M059J (cell line): Measurements from ENCODE around the gene SUCLG2. TPM values are rescaled to one million over a fixed set of nuclear protein-coding genes. Genes with fewer than 3 reads are reported as not detected.
A peak's percentile ranks its signal among the peaks of the same experiment; 100 is the strongest.
"Not testable (repeated sequence)": the region's sequence is repeated elsewhere in the genome, so short reads cannot be mapped to it uniquely, and the experiment has no call there.

Experiments used
- DNase-seq: peaks from one replicate; pipeline ENCODE4 v3.0.0-alpha.2; 2012; ENCODE audit warnings: low read depth
- total RNA-seq: library from RNA; depleted of rRNA; stranded (reverse); fragments of >200 nt; shearing (Covaris generic); gene quantifications from 2 replicates; pipeline ENCODE4 v1.2.3, GENCODE V29; 2014

Gene SUCLG2
- total RNA-seq, 1 experiment from 2014 or later, result 28.7 TPM

- DNase-seq, result no peak
Observed at GRCh38 chr3:67559029-67559605, 95.3 kb downstream of the SUCLG2 start.

DNA sequence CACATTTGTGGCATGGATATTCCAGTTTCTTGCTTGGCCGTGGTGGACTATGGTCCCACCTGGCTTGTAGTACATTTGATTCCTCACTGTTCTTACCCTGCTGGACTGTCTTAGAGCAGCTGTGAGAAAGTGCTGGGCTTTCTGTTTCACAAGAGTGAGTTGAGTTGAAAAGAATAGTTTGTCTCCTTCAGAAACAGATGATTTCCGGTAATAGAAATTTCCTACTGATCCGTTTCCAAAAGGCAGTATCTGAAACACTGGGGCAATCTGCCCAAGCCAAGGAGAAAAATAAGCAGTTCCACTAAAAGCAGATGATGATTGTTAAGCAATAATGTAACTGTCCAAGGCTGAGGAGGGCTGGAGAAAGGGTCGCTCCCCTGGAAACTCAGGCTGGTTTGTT, 96.0 kb downstream of the SUCLG2 start:
- DNase-seq, result no peak

- DNase-seq, result no peak
Observed at GRCh38 chr3:67557848-67558355, 96.5 kb downstream of the SUCLG2 start.

- no peak for DNase-seq
Observed at GRCh38 chr3:67551361-67552016, 102.9 kb downstream of the SUCLG2 start.

GRCh38 chr3:67550541-67550940, 103.9 kb downstream of the SUCLG2 start:
- DNase-seq, result no peak

DNA sequence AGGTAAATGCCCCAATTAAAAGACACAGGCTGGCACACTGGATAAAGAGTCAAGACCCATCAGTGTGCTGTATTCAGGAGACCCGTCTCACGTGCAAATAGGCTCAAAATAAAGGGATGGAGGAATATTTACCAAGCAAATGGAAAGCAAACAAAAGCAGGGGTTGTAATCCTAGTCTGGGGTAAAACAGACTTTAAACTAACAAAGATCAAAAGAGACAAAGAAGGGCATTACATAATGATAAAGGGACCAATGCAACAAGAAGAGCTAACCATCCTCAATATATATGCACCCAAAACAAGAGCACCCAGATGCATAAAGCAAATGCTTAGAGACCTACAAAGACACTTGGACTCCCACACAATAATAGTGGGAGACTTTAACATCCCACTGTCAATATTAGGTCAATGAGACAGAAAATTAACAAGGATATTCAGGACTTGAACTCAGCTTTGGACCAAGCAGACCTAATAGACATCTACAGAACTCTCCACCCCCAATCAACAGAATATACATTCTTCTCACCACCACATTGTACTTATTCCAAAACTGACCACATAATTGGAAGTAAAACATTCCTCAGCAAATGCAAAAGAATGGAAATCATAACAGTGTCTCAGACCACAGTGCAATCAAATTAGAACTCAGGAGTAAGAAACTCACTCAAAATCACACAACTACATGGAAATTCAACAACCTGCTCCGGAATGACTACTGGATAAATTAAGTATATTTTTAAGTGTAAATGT, 111.7 kb downstream of the SUCLG2 start:
- not testable (repeated sequence) for DNase-seq

GRCh38 chr3:67540198-67540894, 114.1 kb downstream of the SUCLG2 start:
- DNase-seq, result no peak

GRCh38 chr3:67537203-67537602, 117.2 kb downstream of the SUCLG2 start:
- not testable (repeated sequence) for DNase-seq

DNA sequence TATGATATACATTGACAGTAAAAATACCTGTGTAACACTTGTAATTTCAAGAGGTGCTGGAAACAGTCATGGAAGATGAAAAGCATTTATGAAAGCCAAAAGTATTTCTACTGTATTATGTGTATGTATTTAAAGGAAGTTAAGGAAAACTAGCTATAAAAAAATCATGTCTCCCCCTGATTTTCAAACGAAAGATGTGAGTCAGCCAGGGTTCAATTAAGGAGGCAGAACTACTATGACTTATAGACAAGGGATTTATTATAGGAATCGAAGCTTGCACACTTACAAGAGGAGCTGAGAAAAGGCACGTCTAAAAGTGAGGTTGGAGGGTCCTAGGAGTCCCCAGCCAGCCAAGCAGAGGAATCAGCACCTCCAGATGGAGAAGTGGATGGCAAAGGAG, 119.4 kb downstream of the SUCLG2 start:
- DNase-seq, result no peak

GRCh38 chr3:67534594-67534993, 119.8 kb downstream of the SUCLG2 start:
- no peak for DNase-seq

DNA sequence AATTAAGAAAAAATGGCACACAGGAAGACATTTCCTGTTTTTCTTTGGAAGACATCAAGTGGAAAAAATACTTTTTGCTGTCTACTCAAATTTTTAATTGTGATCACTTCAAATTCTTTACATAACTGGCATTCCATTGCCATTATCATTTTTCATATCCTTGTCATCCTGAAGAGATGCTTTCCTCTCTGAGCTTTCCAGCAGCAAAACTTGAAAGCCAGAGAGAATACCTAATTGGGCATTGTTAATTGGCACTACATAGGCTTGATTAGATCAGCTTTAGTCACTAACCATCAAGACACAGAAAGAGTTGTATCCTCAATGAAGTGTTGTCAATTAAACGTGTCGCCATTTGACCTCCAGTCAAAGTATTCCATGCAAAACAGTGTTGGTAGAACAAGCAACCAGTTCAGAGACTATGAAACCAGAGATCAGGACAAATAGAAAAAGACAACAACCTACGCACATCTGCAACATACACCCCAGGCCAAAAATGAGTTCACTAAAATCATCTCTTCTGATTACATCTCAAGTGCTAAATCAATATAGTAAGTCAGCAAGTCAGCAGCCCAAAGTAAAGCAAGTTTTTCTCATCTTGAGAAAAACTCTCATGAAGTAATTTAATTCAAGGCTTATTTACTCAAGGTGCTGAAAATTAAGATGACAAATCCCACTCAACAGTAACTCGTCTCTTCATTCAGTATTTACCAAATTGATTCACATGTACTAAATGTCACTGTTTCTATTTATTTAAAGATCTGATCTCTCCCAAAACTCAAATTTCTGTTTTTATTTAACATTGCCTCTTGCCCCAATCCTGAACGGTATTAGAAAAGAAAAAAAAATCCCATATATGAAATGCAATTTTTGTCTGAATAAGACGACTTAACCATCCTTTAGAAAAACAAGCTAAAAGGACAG, 123.0 kb downstream of the SUCLG2 start:
- DNase-seq, result peak; percentile 14

GRCh38 chr3:67529915-67530314, 124.5 kb downstream of the SUCLG2 start:
- peak; percentile 10 for DNase-seq

GRCh38 chr3:67529337-67529736, 125.1 kb downstream of the SUCLG2 start:
- peak; percentile 17 for DNase-seq

GRCh38 chr3:67526246-67526645, 128.2 kb downstream of the SUCLG2 start:
- DNase-seq, result peak; percentile 85

DNA sequence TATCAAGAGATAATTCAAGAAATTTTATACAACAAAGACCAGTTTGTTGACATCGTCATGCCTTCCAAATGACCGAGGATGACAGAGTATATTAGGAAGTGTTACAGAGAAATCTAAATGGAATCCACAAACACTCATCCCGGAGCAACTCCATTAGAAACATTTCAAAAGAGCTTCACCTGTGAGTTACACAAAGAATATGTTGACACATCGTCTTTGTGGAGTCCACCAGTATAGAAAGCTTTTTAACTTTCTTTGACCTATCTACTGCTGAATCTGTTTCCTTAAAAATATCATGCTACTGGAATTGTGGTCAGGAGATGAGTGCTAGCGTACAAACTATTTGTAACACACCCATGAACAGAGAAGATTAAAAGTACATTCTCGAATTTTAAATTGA, 130.4 kb downstream of the SUCLG2 start:
- DNase-seq, result no peak

- no peak for DNase-seq
Observed at GRCh38 chr3:67522081-67522480, 132.3 kb downstream of the SUCLG2 start.

DNA sequence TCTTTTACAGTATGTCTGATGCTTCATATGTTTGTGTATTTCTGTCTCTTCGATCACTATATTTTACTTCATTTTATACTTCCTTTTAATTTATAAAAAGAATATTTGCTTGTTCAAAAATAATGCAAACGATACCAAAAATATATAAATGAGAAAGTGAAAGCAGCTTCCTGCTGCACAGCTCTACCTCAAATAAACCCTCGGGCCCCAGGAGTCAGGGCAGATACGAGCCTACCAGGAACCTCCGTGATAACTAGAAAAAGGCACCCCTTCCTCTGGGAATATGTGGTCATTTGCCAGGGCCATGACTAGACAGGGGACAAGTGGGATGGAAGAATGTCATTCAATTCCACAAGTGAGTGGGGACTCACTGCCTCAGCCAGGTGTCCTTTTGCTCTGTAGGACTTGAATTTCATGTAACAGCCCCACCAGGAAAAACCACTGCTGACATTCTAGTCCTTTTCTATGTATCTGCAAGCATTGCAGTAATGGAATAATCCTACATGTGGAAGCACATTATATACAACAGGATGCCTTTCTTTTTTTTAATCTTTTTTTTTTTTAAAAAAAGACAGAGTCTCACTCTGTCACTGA, 133.3 kb downstream of the SUCLG2 start:
- DNase-seq, result no peak

GRCh38 chr3:67518236-67518635, 136.2 kb downstream of the SUCLG2 start:
- DNase-seq, result peak; percentile 69

GRCh38 chr3:67517781-67518180, 136.6 kb downstream of the SUCLG2 start:
- no peak for DNase-seq

GRCh38 chr3:67516496-67516895, 137.9 kb downstream of the SUCLG2 start:
- peak; percentile 41 for DNase-seq

DNA sequence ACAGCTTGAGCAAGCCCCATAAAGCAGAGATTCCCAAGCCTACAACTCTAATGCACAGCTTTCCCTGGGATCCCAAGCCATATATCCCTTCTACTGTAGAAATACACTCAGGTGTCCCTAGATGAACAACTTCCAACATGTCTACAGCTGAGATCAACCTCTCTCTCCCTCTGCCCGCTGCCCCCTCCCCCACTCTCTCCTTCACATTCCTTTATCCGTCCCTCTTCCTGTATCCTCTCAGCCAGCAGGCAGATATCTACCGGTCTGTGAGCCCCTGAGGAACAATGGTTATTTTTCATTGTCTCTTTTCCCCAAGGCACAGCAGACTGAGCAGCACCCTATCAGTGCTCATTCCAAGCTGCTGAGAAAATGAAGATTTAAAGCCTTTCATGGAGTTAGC, 138.6 kb downstream of the SUCLG2 start:
- no peak for DNase-seq
